NT2/D1 (cell line): ENCODE data around the gene BACE2.

Source experiments
- SUZ12 ChIP-seq: IDR thresholded peaks from 2 replicates; pipeline ENCODE4 v1.6.1; 2011; ENCODE audit not compliant: insufficient read length, insufficient read depth; ENCODE audit errors: extremely low read depth
- ZNF274 ChIP-seq: IDR thresholded peaks from 2 replicates; pipeline ENCODE4 v1.6.1; 2011; ENCODE audit warnings: mild to moderate bottlenecking, low read depth, low read length

- TF ChIP-seq SUZ12 (no peak), ZNF274 (no peak)
Measured at GRCh38 chr21:41164981-41165655, 2.8 kb upstream of the BACE2 start.
